Kidney epithelial cell (primary cell): ENCODE results near the gene MOSPD2. TPM values are rescaled to one million over a fixed set of nuclear protein-coding genes. Genes with fewer than 3 reads are reported as not detected.

ENCODE experiments used
- DNase-seq: peaks from one replicate; pipeline ENCODE4 v3.0.0-alpha.2; 2010; ENCODE audit warnings: low read depth
- H3K27me3 ChIP-seq: 2 replicates; pipeline ENCODE4 v1.6.0; 2011; ENCODE audit warnings: low read length; ENCODE audit not compliant: control insufficient read depth, insufficient read depth
- H3K36me3 ChIP-seq: 2 replicates; pipeline ENCODE4 v1.5.1; 2011; ENCODE audit warnings: low read length; ENCODE audit not compliant: control insufficient read depth, insufficient read depth
- H3K4me3 ChIP-seq: 2 replicates; pipeline ENCODE4 v1.5.1; 2011; ENCODE audit warnings: low read depth, mild to moderate bottlenecking, control low read depth, low read length
- total RNA-seq: library from RNA; depleted of rRNA; stranded (reverse); fragments of >200 nt; gene quantifications from 2 replicates; pipeline ENCODE4 v1.2.3, GENCODE V29; 2015
- TF ChIP-seq, protein P1 (sequence below): IDR thresholded peaks from 2 replicates; pipeline ENCODE4 v1.5.1; 2011; ENCODE audit warnings: mild to moderate bottlenecking, moderate library complexity, low read length, control low read depth, inconsistent platforms; ENCODE audit not compliant: insufficient read depth, poor library complexity, severe bottlenecking

Gene MOSPD2
- total RNA-seq, 1 donor from 2014 or later: 10.3 TPM

DNA sequence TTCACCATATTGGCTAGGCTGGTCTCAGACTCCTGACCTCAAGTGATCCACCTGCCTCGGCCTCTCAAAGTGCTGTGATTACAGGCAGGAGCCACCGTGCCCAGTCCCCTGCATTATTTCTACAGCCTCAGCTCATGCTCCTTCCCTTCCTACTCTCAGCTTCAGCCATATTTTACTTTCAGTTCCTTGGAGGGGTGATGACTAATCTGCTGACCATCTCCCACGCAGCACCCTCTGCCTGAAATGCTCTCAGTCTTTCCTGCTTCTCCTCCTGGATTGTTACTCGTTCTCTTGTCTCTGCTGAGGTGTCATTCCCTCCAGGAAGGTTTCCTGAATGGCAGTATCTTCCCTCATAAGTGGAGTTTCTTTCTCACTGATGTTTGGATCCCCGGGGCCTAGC, 63.3 kb downstream of the MOSPD2 start:
- Histone ChIP-seq H3K27me3 (no peaks in the 10 kb centered on the region), H3K4me3 (no peak overlapping the region), H3K36me3 (no peaks in the 10 kb centered on the region)
- no peak for DNase-seq
- TF ChIP-seq, protein P1, sequence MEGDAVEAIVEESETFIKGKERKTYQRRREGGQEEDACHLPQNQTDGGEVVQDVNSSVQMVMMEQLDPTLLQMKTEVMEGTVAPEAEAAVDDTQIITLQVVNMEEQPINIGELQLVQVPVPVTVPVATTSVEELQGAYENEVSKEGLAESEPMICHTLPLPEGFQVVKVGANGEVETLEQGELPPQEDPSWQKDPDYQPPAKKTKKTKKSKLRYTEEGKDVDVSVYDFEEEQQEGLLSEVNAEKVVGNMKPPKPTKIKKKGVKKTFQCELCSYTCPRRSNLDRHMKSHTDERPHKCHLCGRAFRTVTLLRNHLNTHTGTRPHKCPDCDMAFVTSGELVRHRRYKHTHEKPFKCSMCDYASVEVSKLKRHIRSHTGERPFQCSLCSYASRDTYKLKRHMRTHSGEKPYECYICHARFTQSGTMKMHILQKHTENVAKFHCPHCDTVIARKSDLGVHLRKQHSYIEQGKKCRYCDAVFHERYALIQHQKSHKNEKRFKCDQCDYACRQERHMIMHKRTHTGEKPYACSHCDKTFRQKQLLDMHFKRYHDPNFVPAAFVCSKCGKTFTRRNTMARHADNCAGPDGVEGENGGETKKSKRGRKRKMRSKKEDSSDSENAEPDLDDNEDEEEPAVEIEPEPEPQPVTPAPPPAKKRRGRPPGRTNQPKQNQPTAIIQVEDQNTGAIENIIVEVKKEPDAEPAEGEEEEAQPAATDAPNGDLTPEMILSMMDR: no peak

DNA sequence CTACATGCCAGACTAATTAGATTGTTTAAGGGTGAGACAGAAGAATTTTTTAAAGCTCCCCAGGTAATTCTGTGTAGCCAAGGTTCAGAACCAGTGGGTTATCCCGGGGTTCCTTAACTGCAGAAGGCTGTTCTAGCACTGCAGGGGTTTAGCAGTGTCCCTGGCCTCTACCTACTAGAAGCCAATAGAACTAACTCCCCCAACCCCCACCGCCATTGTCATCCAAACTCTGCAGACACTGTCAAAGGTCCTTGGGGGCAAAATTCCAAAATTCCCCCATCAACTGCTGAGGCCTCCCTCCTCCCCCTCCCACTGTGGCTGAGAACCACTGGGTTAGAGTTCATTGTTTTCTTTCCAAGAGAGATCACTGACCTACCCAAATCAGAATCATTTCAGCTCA, 66.4 kb downstream of the MOSPD2 start:
- DNase-seq: no peak

DNA sequence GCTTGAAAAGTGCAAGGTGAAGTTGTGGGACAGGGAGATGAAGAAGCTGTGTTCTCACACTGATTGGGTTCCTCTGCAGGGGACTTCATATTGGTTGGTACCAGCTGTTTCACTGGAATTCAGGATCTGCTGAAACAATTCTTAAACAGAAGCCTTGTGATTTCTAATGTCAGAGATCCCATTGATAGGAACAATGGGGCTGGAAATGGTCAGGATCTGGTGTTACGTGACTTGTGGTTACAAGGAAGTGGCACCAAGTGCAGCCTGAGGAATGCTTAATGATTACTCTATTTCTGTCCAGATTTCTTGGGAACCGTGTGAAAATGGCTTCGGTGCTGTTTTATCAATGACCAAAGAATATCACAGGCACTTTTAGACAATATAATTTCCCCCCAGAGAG, 68.1 kb downstream of the MOSPD2 start:
- Histone ChIP-seq H3K36me3 (no peaks in the 10 kb centered on the region), H3K4me3 (no peak overlapping the region), H3K27me3 (no peaks in the 10 kb centered on the region)
- TF ChIP-seq, protein P1: no peak
- no peak for DNase-seq

More for the DNA sequence above, 66.4 kb downstream of the MOSPD2 start:
- no peaks in the 10 kb centered on the region for H3K27me3 ChIP-seq
- TF ChIP-seq, protein P1: no peak
- H3K36me3 ChIP-seq: no peaks in the 10 kb centered on the region
- no peak overlapping the region for H3K4me3 ChIP-seq

DNA sequence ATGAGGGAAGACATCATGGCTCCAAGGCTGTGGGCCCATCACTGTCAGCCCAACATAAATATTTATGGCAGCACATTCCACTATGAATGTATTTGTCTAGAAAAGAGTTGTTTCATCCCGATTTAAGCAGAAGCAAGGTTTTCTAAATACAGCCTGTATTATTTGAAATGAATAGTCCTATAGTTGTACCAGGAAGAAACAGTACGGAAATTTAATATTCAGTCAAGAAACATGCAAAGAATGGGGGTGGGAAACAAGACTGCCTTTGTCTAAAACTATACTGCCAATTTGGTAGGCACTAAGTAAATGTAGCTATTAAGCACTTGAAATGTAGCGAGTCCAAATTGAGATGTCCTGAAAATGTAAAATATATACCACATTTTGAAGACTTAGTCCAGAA, 69.1 kb downstream of the MOSPD2 start:
- no peak overlapping the region for H3K4me3 ChIP-seq
- TF ChIP-seq, protein P1: no peak
- H3K36me3 ChIP-seq: no peaks in the 10 kb centered on the region
- no peaks in the 10 kb centered on the region for H3K27me3 ChIP-seq
- no peak for DNase-seq

DNA sequence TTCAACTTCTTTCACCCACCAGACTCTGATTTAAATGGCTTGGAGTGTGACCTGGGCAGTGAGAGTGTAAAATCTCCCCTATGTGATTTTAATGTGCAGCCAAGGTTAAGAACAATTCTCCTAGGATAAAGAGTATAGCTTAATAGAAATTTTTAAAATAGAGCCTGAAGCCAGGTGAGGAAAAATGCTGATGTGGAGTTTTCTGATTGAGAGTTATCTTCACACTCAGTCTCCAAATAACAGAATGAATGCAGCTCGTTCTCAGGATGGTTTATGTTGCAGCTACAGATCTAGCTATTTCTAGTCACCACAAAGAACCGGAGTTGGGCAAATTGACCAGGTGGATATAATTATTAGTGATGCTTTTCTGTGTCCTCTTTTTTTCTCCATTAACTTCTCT, 70.7 kb downstream of the MOSPD2 start:
- TF ChIP-seq, protein P1: no peak
- no peaks in the 10 kb centered on the region for H3K27me3 ChIP-seq
- H3K4me3 ChIP-seq: no peak overlapping the region
- H3K36me3 ChIP-seq: no peaks in the 10 kb centered on the region
- DNase-seq: no peak

DNA sequence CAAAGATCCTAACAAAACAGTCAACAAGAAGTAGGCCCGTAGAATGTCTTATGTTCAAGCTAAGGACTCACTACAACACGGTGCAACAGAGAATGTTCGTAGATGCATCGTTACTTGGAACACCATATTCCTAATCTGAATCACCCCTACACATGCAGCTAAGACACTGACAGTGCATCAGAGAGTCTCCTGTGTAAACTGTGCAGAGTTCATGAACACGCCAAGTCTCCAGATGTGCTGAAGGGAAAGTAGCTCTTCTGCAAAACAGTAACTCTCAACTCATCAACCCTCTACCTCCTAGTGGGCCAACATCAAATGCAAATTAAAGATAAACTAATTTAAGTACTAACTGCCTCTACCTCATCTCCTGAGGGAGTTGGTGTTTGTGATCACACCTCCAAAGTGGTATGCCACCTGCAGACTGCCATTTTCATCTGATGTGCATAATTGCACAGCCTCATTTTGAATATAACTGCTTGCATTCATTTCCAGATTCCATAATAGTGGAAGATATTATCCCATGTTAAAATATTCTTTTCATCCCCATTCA, 73.5 kb downstream of the MOSPD2 start:
- Histone ChIP-seq H3K4me3 (no peak overlapping the region), H3K27me3 (no peaks in the 10 kb centered on the region), H3K36me3 (no peaks in the 10 kb centered on the region)
- DNase-seq: no peak
- TF ChIP-seq, protein P1: no peak
